ENCODE measurements around the gene DFFB.

Gene DFFB

DNA sequence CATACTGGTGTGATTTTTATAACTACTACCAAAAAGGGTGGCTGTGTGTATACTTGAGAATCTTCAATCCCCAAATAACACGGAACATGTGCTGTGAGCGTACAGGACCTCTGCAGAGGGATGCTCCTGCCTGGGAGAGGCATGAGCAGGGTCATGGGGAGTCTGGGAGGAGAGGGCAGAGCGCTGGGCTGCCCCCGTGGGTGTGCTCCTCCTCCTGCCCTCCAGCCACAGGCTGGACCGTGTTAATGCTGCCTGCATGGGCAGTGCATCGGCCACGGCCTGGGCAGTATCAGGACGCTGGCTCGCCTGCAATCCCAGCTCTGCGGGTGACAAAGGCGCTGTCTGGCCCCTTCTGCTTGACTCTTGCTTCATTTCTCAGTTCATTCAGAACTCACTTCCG is 6.4 kb upstream of the DFFB start:
- DNase-seq (ENCODE audit: low read depth, low spot score): no peak
- no peaks in the 10 kb centered on the region for H3K27me3 ChIP-seq (ENCODE audit: control insufficient read depth, insufficient read depth, low read length)
- H3K9me3 ChIP-seq (ENCODE audit: control insufficient read depth, insufficient read depth, low read length): no peaks in the 10 kb centered on the region
- H3K4me1 ChIP-seq (ENCODE audit: control insufficient read depth, insufficient read depth, low read length): no peaks in the 10 kb centered on the region; the same call in 1 of the 2 replicates
- WGBS (ENCODE audit: insufficient coverage, insufficient read length): no CpG with 5 or more reads among the region's 12 CpGs
- H3K4me3 ChIP-seq (ENCODE audit: low read length): no peak overlapping the region
- H3K36me3 ChIP-seq (ENCODE audit: control insufficient read depth, insufficient read depth, low read length): peaks cover 7% of the 10 kb centered on the region; the same call in 1 of the 2 replicates
- no peak overlapping the region for H3K27ac ChIP-seq (ENCODE audit: low read length)

DNA sequence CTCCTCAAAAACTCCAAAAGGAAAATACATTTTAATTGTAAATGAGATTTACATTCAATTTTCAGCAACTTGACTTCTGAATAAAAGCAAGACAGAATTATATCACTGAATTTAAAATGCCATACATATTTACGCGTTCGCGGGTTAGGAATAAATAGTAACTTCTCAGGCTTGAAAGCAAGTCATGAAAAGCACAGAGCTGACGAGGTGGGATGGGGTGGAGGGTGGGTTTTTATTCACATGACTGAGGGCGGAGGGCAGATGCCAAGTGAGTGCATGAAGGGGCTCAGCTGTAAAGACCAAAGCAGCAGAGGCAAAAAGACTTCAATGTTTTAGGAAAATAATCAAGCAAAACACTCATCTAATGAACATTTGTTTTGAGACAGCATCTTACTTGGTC is 6.0 kb upstream of the DFFB start:
- WGBS (ENCODE audit: insufficient coverage, insufficient read length): no CpG with 5 or more reads among the region's 6 CpGs
- Histone ChIP-seq H3K4me3 (ENCODE audit: low read length) (no peak overlapping the region), H3K36me3 (ENCODE audit: control insufficient read depth, insufficient read depth, low read length) (peaks cover 7% of the 10 kb centered on the region; the same call in 1 of the 2 replicates), H3K27me3 (ENCODE audit: control insufficient read depth, insufficient read depth, low read length) (no peaks in the 10 kb centered on the region), H3K9me3 (ENCODE audit: control insufficient read depth, insufficient read depth, low read length) (no peaks in the 10 kb centered on the region), H3K27ac (ENCODE audit: low read length) (no peak overlapping the region), H3K4me1 (ENCODE audit: control insufficient read depth, insufficient read depth, low read length) (no peaks in the 10 kb centered on the region; the same call in 1 of the 2 replicates)
- DNase-seq (ENCODE audit: low read depth, low spot score): no peak

DNA sequence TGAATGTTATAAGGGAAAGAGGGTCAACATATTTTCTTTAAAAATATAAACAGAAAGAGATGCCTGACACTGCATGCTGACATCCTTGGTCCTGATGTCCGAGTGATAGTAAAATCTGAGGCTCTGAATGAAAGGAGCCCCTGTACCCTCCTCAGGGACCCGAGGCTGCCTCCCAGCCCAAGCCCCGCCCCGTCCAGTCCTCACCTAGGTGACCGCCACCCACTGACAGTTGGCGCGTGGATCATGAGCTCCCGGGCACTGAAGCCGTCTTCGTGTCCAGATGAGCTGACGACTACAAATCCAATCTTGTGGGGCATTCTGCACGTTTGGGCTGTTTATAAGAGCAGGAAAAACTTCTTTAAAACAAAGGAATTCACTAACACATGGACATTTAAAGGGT is 5.2 kb upstream of the DFFB start:
- no peak overlapping the region for H3K4me3 ChIP-seq (ENCODE audit: low read length)
- H3K36me3 ChIP-seq (ENCODE audit: control insufficient read depth, insufficient read depth, low read length): peaks cover 6% of the 10 kb centered on the region; the same call in 1 of the 2 replicates
- H3K9me3 ChIP-seq (ENCODE audit: control insufficient read depth, insufficient read depth, low read length): no peaks in the 10 kb centered on the region
- WGBS (ENCODE audit: insufficient coverage, insufficient read length): no CpG with 5 or more reads among the region's 12 CpGs
- no peaks in the 10 kb centered on the region for H3K27me3 ChIP-seq (ENCODE audit: control insufficient read depth, insufficient read depth, low read length)
- no peak for DNase-seq (ENCODE audit: low read depth, low spot score)
- no peak overlapping the region for H3K27ac ChIP-seq (ENCODE audit: low read length)
- H3K4me1 ChIP-seq (ENCODE audit: control insufficient read depth, insufficient read depth, low read length): no peaks in the 10 kb centered on the region; the same call in 1 of the 2 replicates

DNA sequence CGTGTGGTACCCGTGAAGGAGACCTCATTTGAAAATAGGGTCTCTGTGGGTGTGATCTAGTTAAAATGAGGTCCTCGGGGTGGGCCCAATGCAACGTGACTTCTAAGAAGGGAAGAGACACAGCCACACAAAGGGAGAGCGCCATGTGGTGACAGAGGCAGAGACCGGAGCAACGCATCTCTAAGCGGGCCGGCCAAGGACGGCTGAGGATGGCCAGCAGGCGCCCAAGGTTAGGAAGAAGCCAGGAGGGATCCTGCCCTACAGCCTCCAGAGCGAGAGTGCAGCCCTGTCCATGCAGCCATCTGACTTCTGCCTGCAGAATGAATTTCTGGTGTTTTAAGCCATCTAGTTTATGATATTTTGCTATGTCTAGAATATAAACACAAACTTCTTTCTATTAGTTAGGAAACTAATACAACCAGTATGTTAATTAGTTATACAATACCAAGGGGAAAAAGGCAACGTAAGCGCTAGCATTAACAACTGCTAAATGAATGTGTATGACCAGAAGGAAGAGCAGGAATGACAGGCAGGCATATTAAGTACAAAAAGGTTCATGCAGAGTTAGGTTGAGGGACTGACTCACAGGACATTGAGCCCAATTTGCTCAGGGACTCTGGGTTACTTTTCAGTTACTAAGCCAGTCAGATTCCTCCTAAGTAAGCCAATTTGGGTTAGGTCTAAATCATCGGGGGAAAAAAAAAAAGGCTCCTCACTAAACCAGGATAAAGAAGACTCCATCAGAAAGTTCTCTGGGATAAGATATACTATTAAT is 4.4 kb upstream of the DFFB start:
- H3K4me3 ChIP-seq (ENCODE audit: low read length): no peak overlapping the region
- H3K27me3 ChIP-seq (ENCODE audit: control insufficient read depth, insufficient read depth, low read length): no peaks in the 10 kb centered on the region
- 0 out of 2 replicates have a peak, but pooled peaks cover 4% of the 10 kb centered on the region for H3K36me3 ChIP-seq (ENCODE audit: control insufficient read depth, insufficient read depth, low read length)
- DNase-seq (ENCODE audit: low read depth, low spot score): no peak
- no peaks in the 10 kb centered on the region; the same call in 1 of the 2 replicates for H3K4me1 ChIP-seq (ENCODE audit: control insufficient read depth, insufficient read depth, low read length)
- no peak overlapping the region for H3K27ac ChIP-seq (ENCODE audit: low read length)
- H3K9me3 ChIP-seq (ENCODE audit: control insufficient read depth, insufficient read depth, low read length): no peaks in the 10 kb centered on the region
- no CpG with 5 or more reads among the region's 15 CpGs for WGBS (ENCODE audit: insufficient coverage, insufficient read length)

DNA sequence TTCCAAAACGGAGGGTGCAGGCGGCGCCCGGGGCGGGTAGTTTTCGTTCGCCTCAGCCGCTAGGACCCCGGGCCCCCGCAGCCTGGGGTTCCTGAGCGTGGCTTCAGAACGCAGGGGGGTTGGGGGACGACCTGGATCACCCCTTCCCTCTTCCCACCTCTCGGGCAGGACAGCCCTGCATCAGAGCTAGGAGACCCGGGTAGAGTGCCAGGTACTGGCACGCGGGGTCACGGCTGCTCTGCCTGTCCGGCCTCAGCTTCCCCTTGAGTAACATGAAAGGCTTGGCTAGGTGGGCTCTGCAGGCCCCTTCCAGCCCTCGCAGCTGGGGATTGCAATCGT is 484 bp downstream of the DFFB start:
- Histone ChIP-seq H3K36me3 (ENCODE audit: control insufficient read depth, insufficient read depth, low read length) (no peaks in the 10 kb centered on the region), H3K27ac (ENCODE audit: low read length) (no peak overlapping the region), H3K4me3 (ENCODE audit: low read length) (peak overlapping the region; percentile 54), H3K4me1 (ENCODE audit: control insufficient read depth, insufficient read depth, low read length) (peaks cover 2% of the 10 kb centered on the region), H3K27me3 (ENCODE audit: control insufficient read depth, insufficient read depth, low read length) (no peaks in the 10 kb centered on the region), H3K9me3 (ENCODE audit: control insufficient read depth, insufficient read depth, low read length) (no peaks in the 10 kb centered on the region)
- no CpG with 5 or more reads among the region's 21 CpGs for WGBS (ENCODE audit: insufficient coverage, insufficient read length)
- no peak for DNase-seq (ENCODE audit: low read depth, low spot score)

DNA sequence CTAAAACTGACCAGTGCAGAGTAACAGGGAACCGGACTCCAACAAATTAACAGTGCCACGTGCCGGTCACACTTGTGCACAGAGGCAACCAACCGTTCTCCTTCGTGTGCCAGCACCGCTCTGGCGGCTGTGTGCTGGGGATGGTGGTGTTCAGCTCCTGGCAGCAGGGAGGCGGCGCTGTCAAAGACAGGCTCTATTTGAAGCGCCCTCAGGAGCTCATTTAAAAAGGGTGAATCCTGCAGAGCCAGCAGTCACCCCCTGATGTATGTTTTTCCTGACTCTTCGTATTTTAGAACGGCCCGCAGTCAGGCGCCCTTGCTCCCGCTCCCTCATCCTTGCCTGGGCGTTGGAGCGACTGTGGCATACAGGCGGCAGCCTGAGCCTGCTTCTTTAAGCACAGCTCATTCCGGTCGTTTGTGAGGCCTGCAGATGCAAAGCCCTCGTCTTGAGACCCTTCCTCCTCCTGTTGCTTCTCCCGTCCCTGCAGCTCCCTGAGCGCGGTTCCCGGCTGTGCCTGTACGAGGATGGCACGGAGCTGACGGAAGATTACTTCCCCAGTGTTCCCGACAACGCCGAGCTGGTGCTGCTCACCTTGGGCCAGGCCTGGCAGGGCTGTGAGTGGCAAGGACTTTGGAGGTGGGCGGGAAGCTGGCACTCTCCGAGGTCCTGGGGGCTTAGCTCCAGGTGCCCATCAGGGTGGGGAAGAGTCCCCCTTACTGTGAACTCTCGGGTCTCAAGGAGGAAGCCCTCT is 1.1 kb downstream of the DFFB start:
- H3K36me3 ChIP-seq (ENCODE audit: control insufficient read depth, insufficient read depth, low read length): no peaks in the 10 kb centered on the region
- H3K27ac ChIP-seq (ENCODE audit: low read length): no peak overlapping the region
- H3K27me3 ChIP-seq (ENCODE audit: control insufficient read depth, insufficient read depth, low read length): no peaks in the 10 kb centered on the region
- no peaks in the 10 kb centered on the region for H3K9me3 ChIP-seq (ENCODE audit: control insufficient read depth, insufficient read depth, low read length)
- H3K4me1 ChIP-seq (ENCODE audit: control insufficient read depth, insufficient read depth, low read length): peaks cover 2% of the 10 kb centered on the region
- no CpG with 5 or more reads among the region's 34 CpGs for WGBS (ENCODE audit: insufficient coverage, insufficient read length)
- peak overlapping the region; percentile 6; the same call in 1 of the 2 replicates for H3K4me3 ChIP-seq (ENCODE audit: low read length)
- DNase-seq (ENCODE audit: low read depth, low spot score): no peak

DNA sequence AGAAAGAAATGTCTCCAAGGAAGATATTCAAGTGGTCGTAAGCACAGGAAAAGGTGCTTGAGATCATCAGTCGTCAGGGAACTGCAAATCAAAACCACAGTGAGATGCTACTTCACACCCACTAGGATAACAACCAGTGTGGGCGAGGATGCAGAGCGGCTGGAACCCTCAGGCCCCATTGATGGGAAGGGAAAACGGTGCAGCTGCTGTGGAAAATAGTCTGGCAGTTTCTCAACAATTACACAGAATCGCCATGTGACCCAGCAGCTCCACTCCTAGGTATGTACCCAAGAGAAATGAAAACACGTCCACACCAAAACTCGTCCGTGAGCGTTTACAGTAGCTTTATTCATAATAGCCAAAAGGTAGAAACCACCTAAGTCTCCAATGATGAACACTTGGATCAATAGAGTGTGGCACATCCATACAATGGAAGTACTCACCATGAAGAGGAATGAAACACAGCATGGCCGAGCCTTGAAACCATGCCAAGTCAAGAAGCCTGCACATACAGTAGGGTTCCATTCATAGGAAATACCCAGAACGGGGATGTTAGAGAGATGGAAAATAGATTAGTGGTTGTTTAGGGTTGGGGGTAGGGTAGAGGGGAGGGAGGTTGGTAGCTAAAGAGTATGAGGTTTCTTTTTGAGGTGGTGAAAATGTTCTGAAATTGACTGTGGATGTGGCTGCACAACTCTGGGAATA is 6.1 kb downstream of the DFFB start:
- DNase-seq (ENCODE audit: low read depth, low spot score): no peak
- 100% methylated on average over 1 of the region's 12 CpGs for WGBS (ENCODE audit: insufficient coverage, insufficient read length)
- Histone ChIP-seq H3K36me3 (ENCODE audit: control insufficient read depth, insufficient read depth, low read length) (0 out of 2 replicates have a peak, but pooled peaks cover under 1% of the 10 kb centered on the region), H3K27ac (ENCODE audit: low read length) (no peak overlapping the region), H3K9me3 (ENCODE audit: control insufficient read depth, insufficient read depth, low read length) (no peaks in the 10 kb centered on the region), H3K27me3 (ENCODE audit: control insufficient read depth, insufficient read depth, low read length) (no peaks in the 10 kb centered on the region), H3K4me3 (ENCODE audit: low read length) (no peak overlapping the region), H3K4me1 (ENCODE audit: control insufficient read depth, insufficient read depth, low read length) (peaks cover 2% of the 10 kb centered on the region; the same call in 1 of the 2 replicates)

DNA sequence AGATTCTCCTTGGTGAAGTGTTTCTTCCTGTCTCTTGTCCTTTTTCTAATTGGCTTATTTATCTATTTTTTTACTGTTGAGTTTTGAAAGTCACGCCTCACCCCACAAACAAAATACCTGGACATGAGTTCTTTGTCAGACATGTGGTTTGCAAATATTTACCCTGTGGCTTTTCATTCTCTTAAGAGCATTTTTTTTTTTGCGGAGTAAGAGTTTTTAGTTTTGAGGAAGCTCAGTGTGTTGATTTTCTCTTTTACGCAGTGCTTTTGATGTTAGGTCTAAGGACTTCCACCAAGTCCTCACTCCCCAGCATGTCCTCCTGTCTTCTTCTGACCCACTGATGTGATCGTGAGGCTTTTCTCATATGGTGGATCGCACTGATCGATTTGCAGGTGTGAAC is 7.6 kb downstream of the DFFB start:
- Histone ChIP-seq H3K27ac (ENCODE audit: low read length) (no peak overlapping the region), H3K36me3 (ENCODE audit: control insufficient read depth, insufficient read depth, low read length) (peaks cover 3% of the 10 kb centered on the region; the same call in 1 of the 2 replicates), H3K4me1 (ENCODE audit: control insufficient read depth, insufficient read depth, low read length) (no peaks in the 10 kb centered on the region), H3K4me3 (ENCODE audit: low read length) (no peak overlapping the region), H3K9me3 (ENCODE audit: control insufficient read depth, insufficient read depth, low read length) (no peaks in the 10 kb centered on the region), H3K27me3 (ENCODE audit: control insufficient read depth, insufficient read depth, low read length) (no peaks in the 10 kb centered on the region)
- DNase-seq (ENCODE audit: low read depth, low spot score): no peak
- WGBS (ENCODE audit: insufficient coverage, insufficient read length): no CpG with 5 or more reads among the region's 6 CpGs

DNA sequence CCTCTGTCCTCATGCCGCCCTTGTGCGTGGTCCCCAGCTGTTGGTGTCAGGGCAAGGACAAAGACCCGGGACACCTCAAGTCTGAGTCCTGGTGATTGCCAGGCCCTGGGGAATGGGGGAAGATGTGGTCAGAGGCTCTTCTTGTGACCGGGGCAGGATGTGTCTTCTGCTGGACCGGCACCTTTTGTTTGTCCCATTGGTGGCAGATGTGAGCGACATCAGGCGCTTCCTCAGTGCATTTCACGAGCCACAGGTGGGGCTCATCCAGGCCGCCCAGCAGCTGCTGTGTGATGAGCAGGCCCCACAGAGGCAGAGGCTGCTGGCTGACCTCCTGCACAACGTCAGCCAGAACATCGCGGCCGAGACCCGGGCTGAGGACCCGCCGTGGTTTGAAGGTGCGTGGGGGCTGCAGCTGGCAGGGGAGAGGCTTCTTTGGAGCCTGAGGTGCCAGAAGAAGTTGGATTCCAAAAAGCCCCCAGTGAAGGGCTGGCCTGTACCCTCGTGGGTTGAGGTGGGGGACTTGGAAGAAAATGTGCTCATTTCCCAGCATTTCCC is 8.4 kb downstream of the DFFB start:
- Histone ChIP-seq H3K4me3 (ENCODE audit: low read length) (no peak overlapping the region), H3K36me3 (ENCODE audit: control insufficient read depth, insufficient read depth, low read length) (peaks cover 3% of the 10 kb centered on the region; the same call in 1 of the 2 replicates), H3K4me1 (ENCODE audit: control insufficient read depth, insufficient read depth, low read length) (no peaks in the 10 kb centered on the region), H3K27ac (ENCODE audit: low read length) (no peak overlapping the region), H3K27me3 (ENCODE audit: control insufficient read depth, insufficient read depth, low read length) (no peaks in the 10 kb centered on the region), H3K9me3 (ENCODE audit: control insufficient read depth, insufficient read depth, low read length) (no peaks in the 10 kb centered on the region)
- WGBS (ENCODE audit: insufficient coverage, insufficient read length): no CpG with 5 or more reads among the region's 18 CpGs
- DNase-seq (ENCODE audit: low read depth, low spot score): no peak

DNA sequence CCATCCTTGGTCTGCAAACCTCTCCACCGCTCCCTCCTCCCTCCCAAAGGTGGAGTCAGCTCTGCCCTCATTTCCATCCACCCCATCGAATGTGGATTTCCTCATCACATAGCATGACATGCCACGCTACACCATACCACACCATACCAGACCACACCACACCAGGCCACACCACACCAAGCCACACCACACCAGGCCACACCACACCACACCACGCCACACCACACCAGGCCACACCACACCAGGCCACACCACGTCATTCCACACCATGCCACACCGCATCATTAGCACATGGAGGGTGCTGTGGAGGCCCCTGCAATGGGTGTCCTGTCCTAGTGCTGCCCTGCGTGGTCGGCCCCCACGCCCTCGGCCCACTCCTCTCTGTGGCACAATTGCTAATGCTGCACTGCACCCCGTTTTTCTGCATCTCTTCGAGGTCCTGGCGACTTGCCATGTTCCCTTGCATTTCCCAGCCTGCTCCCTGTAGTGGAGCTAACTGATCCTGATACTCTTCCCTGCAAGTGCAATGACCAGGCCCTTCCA is 11.3 kb downstream of the DFFB start:
- Histone ChIP-seq H3K36me3 (ENCODE audit: control insufficient read depth, insufficient read depth, low read length) (peaks cover 3% of the 10 kb centered on the region; the same call in 1 of the 2 replicates), H3K27ac (ENCODE audit: low read length) (no peak overlapping the region), H3K4me1 (ENCODE audit: control insufficient read depth, insufficient read depth, low read length) (no peaks in the 10 kb centered on the region), H3K9me3 (ENCODE audit: control insufficient read depth, insufficient read depth, low read length) (no peaks in the 10 kb centered on the region), H3K27me3 (ENCODE audit: control insufficient read depth, insufficient read depth, low read length) (no peaks in the 10 kb centered on the region), H3K4me3 (ENCODE audit: low read length) (no peak overlapping the region)
- DNase-seq (ENCODE audit: low read depth, low spot score): no peak
- no CpG with 5 or more reads among the region's 13 CpGs for WGBS (ENCODE audit: insufficient coverage, insufficient read length)
